Umbilical cord (tissue), 2 donors: ENCODE data around the gene SLC7A6OS. TPM values are rescaled to one million over a fixed set of nuclear protein-coding genes. Genes with fewer than 3 reads are reported as not detected.

Source experiments
- DNase-seq: peaks from one replicate; pipeline ENCODE4 v3.0.0-alpha.2; 2015; ENCODE audit warnings: low spot score
- total RNA-seq: library from RNA; depleted of rRNA; stranded (reverse); fragments of >200 nt; gene quantifications from one replicate; pipeline ENCODE4 v1.2.3, GENCODE V29; 2014; ENCODE audit warnings: low replicate concordance; ENCODE audit not compliant: insufficient read depth

The SLC7A6OS gene
- total RNA-seq, 1 donor from 2014 or later: 7.9 TPM

DNA sequence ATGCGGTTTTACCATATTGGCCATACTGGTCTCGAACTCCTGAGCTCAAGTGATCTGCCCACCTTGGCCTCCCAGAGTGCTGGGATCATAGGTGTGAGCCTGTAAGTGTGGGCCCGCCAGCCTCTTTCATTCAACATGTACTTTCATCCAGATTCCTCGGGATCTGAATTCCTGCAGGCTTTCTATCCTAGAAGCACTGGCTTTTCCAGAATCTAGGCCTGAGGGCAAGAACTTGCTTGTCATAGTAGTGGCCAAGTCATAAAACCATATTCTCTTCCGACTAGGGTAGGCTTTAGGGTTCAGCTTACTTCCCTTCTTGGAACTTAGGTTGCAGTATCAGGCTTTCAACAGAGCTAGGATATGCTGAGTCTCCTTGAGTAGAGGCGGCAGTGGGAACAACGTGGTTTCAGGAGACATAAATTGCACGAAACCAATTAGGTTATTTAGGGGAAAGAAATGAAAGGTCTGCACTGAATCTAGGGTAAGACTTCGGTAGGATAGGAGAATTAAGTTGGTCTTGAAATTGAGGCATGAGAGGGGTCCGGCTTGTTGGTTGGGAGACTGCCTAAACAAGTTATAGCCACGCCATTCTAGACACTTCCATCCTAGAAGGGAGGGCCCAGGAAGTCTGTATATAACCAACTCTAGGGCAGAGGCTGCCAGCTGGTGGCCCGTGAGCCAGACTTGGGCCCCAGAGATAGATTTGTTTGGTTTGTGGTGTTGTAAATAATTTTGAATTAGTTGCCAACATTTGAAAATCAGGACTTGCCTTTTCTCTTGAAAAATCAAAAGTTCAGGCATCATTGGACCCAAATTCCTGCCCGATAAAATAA is 30.8 kb downstream of the SLC7A6OS start:
- DNase-seq: no peak

DNA sequence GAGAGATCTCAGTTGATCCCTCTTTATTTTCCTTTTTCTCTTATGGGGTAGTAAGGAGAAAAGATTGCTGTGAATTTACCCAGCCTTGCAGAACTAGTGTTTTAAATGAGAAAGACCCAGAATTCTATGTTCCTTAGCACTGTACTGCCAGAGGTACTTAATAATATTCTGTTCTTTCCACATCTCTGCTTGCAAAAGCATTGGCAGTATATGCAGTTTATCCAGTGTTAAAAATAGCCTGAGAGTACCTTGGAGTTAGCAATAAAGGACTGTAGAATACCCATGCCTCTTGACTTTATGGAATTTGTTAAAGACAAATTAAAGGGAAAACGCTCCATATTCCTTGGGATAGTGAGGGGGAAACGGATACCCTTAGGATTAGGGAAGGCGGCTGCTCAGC is 34.5 kb downstream of the SLC7A6OS start:
- DNase-seq: peak; percentile 32

DNA sequence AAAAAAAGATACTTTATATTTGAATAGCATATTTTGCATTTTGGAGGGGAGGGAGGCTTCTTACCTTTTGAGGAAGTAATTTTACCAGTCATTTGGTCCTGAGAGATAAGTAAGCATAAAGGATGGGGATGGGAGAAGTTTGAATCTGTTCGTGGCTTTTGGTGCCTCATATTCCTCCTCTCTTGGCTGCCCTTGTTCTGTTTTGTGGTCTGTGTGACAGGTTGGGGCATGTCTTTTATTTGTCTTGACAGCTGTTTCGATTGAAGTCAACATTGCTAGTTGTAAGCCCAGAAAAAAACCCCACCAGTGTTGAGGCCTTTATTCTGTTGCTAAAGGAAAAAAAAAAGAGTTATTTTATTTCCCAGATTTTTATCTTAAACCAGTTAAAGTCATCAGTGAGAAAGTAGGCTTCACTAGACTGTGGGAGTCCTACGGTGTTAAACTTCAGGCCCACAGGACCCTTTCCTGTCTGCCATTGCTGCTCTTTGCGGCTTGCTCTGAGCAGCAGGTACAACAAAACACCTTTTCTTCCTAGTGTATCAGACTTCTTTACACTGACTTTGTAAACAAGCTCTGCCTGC is 35.0 kb downstream of the SLC7A6OS start:
- no peak for DNase-seq

DNA sequence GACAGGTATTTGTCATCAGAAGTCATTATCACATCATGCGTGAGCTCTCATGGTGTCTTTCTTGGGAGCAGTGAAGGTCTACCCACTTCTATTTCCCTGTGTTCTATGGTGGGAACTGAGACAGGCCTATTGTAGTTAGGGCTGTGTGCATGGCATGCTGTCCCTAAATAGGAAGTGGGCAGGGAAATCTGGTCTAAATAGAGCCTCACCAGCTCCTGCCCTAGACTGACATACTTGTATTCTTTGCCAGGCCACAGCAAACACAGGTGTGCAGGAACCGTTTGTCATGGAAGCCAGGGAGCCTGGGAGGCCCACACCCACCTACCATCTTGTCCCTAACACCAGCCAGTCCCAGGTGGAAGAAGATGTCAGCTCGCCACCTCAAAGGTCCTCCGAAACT is 36.3 kb downstream of the SLC7A6OS start:
- DNase-seq: no peak

DNA sequence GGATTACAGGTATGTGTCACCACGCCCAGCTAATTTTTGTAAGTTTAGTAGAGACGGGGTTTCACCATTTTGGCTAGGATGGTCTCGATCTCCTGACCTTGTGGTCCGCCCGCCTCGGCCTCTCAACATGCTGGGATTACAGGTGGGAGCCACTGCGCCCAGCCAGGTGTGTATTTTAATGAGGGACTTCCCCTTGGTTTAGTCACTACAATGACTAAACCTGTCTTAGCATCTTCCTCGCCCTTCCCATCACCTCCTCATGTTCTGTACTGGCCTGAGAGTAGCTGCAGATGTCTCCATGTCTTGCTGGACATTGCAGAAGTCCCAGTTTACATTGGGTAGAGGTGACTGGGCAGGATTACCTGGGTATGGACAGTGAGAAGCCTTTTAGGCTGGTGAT is 36.9 kb downstream of the SLC7A6OS start:
- no peak for DNase-seq

DNA sequence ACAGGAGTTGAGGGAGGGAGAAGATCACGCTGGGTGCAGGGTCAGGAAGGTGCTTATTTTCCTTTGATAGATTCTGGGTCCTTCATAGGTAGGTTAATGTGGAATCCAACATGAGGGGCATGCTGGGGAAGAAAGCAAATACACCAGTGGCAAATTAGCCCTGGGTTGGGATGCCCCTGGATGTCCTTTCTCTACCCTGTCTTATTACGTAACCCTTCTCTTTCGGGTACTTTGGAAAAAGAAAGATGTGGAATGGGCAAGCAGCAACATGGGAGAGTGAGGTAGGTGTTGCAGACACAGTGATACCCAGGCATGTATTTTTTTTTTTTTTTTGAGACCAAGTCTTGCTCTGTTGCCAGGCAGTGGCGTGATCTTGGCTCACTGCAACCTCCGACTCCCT is 37.3 kb downstream of the SLC7A6OS start:
- no peak for DNase-seq

DNA sequence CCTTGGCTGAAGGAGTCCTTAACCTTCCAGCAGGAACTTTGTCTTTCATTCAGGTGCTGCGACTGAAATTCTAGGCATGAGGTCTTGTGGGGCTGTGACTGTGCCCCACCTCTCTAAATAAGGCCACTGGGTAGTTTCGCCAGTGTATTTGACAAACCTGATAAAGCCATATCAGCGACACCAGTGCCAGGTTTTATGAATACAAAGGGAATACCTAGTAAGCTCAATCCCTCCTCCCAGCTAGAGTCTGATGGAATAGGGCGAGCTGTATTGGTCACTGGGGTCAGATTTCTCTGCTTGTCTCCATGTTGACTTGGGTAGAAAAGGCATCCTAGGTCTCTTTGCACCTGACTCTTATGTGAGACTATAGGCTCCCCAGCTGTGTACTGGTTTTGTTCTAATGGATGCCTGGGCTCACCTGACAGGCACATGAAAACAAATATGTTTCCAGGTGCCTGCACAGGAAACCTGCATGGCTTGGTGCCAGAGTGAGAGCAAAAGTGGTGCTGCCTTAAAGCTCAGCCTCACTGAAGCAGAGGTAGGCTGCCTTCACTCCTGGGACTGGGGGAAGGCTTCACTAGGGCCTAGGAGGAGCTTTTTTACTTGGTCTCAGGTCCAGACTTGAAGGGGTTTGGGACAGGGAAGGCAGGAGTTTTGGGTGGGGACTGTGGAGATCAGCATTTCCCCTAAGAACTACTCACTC is 38.1 kb downstream of the SLC7A6OS start:
- no peak for DNase-seq

DNA sequence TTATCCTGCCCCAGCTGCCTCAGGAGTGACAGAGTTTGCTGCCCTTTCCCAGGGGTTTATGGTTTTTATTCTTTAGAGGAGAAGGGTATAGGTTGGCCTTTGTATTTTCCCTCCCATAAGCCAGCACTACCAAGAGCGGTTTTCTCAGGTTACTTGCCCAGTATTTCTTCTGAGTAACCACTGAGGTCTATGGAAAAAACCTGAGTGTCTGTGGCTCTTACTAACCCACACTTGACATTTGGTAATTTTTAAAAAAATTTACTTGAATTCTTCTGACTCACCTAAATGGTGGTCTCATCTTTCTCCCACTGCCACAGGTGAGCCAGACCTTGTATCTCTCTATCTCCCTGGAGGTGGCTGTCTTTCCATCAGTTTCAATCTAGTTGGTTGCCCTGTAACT is 40.4 kb downstream of the SLC7A6OS start:
- DNase-seq: no peak

DNA sequence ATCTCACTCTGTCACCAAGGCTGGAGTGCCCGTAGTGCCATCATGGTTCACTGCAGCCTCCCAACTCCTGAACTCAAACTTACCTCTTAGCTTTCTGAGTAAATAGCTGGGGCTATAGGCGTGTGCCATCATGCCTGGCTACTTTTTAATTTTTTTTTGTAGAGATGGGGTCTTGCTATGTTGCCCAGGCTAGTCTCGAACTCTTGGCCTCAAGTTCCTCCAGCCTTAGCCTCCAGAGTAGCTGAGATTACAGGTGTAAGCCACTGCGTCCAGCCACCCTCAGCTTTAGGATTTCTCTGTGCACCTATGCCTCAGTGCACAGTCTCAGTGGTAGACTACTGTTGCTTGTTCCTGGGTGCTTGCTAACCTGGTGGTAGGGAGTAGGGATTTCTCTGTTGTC is 41.0 kb downstream of the SLC7A6OS start:
- no peak for DNase-seq

DNA sequence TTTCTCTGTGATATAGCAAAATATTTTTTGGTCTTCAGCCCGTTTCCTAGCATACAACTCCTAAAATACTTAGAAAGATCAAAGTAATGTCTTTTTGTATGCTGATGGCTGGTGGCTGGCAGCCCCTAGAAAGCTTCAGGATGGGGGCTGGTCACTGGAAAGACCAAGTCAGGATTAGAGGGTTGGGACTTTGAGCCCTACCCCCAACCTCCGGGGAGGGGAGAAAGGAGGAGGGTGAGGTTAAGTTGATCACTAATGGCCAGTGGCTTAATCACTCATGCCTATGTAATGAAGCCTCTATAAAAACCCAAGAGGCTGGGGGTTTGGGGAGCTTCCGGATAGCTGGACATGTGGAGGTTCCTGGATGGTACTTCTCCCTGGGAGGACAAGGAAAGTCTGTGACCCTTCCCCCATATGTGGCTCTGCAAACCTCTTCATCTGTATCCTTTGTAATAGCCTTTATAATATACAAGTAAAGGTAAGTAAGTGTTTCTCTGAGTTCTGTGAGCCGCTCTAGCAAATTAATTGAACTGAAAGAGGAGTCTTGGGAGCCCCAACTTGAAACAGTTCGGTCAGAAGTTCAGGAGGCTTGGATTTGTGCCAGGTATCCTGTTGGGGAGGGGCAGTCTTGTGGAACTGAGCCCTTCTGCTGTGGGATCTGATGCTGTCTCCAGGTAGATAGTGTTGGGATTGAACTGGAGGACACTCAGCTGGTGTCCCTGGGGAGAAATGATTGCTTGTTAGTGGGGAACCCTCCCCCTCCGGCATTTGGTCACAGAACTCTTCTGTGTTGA is 42.9 kb downstream of the SLC7A6OS start:
- no peak for DNase-seq

DNA sequence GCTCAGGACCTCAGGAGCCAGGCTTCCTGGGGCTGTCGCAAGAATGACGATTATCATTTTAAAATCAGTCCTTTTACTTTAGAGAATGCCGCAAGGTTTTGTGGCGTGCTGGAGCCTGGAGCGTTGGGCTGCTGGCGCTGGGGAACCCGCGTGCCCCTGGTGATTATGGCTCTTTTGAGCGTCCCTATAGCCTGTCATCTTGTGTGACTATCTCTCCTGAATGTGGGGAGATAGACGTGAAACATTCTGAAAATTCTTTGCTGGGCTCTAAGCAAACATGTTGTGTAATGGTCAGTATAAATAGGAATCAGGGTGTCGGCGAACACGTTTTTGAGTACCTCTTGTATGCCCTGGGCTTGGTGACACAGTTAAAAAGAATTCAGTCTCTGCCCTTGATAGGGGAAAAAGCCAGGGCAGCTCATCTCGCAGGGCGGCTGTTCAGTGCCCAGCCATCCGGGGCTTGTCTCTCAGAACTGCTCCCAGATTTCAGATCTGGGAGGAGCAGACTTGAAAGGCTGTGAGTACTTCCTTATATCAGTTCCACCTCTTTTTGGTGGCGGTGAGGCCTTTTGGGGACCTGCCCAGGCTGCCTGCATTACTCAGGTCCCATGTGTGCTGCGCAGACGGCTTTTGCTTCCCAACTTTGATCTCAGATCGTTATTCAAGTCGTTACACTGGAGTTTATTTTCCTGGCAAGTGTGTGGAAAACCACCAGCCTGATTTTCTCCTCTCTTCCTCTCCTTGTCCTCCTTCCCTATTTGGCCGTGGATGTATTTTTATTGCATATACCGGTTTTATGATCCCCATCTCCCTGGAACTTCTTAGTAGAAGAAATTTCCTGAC is 45.4 kb downstream of the SLC7A6OS start:
- DNase-seq: peak; percentile 87

DNA sequence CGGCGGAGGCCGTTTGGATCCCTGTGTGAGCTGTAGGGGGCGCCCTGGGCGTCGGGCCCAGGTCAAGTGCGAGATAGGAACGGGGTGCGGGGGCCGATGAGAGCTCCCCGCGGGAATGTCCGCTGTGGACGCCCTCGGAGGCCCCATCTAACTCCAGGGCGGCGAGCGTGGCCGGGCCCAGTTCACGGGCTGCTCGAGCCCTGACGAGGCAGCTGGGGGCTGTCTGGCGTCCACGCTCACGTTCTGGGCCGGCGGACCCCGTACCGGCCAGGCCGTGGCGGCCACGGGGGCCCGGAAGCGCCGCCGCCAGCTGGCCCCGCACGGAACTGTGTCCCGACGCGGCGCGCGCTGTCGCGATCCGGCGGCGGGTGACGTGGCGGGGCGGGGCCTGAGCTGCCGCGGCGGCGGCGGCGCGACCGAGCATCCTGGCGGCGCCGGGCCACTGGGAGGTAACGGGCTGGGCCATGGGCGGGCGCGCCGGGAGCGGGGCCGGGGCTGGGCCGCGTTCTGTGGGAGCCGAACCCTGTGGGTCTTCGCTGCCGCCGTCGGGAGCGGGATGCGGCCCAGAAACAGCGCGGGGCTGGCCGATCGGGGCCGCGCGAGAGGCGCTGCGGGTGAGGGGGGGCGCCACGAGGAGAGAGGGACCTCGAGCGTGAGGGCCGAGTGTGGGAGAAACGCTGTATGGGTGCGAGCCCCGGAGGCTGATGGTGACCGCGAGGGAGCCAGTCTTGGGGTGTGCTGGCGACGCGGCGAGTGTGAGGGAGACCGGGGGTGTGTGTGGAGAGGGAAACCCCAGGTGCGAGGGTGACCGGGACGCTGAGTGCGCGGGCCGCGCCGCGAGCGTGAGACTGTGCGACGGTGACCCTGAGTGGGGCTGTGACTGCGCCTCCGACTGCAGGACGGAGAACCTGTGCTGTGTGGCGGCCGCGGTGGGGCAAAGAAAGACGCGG is 46.3 kb downstream of the SLC7A6OS start, which contains the start of gene SLC7A6:
Gene SLC7A6 (plus strand): TSS at position 399 of the 950 bp plus-strand sequence. CDS start 10,201 bp downstream, outside the sequence.
- DNase-seq: peak; percentile 64

DNA sequence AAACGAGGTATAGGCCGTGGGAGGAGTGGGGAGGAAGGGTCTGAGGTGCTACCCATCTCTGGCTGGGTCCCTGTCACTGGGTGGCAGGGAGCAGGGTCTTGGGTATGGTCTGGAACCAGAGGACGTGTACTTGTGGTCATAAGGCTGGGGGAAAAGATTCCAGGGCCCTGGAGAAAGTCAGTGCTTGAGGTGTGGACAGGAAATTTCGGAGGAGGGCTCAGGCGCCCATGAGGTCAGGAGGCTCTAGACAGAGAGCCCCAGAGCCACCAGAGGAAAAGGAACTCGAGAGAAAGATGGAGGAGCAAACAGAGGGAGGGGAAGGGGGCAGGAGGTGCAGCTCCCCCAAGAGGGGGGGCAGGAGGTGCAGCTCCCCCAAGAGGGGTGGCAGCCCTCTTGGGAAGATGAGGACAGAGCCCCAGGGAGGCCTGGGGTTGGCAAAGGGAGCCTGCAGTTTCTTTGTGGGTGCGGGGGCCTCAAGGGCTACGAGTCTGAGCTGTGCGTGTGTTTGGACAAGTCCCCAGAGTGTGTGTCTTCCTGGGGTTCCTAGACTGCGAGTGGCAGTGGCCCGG is 47.1 kb downstream of the SLC7A6OS start:
- DNase-seq: no peak

DNA sequence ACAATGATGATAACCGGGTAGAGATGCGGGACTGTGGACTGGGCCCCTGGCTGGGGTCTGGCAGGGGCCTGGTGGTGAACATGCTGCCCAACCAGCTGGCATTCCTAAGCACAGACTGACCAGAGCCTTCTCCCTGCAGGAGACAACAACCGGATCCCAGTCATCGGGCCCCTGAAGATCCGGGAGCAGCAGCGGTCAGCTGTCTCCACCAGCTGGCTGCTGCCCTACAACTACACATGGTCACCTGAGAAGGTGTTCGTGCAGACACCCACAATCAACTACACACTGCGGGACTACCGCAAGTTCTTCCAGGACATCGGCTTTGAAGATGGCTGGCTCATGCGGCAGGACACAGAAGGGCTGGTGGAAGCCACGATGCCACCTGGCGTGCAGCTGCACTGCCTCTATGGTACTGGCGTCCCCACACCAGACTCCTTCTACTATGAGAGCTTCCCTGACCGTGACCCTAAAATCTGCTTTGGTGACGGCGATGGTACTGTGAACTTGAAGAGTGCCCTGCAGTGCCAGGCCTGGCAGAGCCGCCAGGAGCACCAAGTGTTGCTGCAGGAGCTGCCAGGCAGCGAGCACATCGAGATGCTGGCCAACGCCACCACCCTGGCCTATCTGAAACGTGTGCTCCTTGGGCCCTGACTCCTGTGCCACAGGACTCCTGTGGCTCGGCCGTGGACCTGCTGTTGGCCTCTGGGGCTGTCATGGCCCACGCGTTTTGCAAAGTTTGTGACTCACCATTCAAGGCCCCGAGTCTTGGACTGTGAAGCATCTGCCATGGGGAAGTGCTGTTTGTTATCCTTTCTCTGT is 51.5 kb downstream of the SLC7A6OS start:
- DNase-seq: no peak

DNA sequence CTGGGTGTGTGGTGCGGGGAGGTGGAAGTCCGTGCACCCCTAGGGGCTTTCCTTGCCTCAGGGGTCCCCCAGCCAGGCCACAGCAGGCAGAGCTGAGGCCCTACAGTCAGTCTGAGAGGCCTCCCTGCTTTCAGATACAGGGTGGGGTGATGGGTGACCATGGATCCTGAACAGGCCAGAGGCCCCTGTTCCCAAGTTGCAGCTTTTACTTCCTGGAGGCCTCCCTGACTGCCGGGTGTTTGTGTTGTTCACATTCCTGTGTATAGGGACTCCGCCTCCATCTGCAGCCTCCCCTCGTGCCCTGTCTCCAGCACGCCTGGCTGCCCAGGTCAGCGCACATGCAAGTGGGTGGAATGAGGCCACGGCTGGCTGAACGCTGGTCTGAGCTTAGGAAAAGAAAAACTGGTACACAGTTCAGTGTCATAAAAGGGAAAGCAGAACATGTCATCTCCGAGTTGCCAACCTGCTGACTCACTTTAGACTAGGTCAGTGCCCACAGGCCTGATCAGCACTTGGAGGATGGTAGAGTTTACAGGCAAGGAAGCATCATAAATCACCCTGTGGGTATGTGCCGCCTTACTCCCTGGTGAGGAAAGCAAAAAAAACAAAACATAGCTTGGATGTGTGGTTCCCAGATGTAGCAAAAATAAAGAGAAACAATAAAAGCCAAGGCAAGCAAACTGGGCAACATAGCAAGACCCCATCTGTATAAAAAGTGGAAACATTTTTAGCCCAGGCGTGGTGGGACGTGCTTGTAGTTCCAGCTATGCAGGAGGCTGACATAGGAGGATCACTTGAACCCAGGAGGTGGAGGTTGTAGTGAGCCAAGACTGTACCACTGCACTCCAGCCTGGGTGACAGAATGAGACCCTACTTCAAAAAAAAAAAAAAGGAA is 52.6 kb downstream of the SLC7A6OS start:
- DNase-seq: peak; percentile 72

DNA sequence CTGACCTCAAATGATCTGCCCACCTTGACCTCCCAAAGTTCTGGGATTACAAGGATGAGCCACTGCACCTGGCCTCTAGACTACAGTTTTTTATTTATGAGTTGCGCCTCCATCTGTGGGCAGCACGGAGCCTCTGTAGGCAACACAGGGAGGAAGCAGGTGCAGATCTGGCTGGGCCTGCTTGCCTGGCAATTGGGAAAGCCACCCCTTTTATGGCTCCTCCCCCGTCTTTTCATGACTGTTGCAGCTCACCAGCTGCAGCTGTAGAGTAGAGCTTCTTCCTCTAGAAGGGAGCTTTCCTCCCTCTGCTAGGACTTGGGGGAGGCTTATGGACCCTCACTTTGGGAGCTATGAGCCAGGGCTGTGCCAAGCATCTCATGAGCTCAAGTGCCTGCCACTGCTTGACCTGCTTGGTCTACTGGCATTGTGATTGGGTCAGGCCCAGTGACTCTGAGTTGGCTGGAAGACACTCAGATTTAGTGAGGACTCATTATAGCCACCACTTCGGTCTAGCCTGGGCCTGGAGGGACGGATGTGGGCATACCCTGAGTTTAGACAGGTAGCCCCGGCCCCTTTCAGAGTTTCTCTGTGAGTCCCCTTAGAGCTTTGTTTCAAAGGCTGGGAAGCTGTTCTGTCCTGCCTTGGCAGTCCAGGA is 53.4 kb downstream of the SLC7A6OS start:
- DNase-seq: no peak

DNA sequence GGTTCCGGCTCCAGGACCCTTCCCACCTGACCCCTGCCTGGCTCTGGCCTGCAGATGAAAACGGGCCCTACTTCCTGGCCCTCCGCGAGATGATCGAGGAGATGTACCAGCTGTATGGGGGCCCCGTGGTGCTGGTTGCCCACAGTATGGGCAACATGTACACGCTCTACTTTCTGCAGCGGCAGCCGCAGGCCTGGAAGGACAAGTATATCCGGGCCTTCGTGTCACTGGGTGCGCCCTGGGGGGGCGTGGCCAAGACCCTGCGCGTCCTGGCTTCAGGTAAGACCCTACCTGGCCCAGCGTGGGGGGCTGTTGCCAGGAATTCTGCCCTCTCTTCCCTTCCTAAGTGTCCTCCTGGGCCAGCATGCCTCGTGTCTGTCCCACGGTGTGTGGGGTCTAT is 55.0 kb downstream of the SLC7A6OS start:
- no peak for DNase-seq
